HEK293 (cell line): ENCODE data around the gene WDR64.

Experiments
- BCL6B ChIP-seq: fragments of 450-650 bp; formaldehyde crosslinking; IDR thresholded peaks from 2 replicates; pipeline ENCODE4 v1.5.1; 2017; ENCODE audit warnings: missing biosample characterization, missing genetic modification characterization
- REST ChIP-seq: fragments of 450-650 bp; formaldehyde crosslinking; IDR thresholded peaks from 2 replicates; pipeline ENCODE4 v1.5.1; 2016; ENCODE audit warnings: missing biosample characterization, missing genetic modification characterization
- SP2 ChIP-seq: fragments of 450-650 bp; formaldehyde crosslinking; IDR thresholded peaks from 2 replicates; pipeline ENCODE4 v1.5.1; 2016; ENCODE audit warnings: missing biosample characterization, missing genetic modification characterization
- ZBTB11 ChIP-seq: fragments of 450-650 bp; formaldehyde crosslinking; conservative IDR thresholded peaks from 2 replicates; pipeline ENCODE4 v1.5.1; 2016; ENCODE audit warnings: low read depth, missing biosample characterization, missing genetic modification characterization
- ZBTB7A ChIP-seq: fragments of 450-650 bp; formaldehyde crosslinking; IDR thresholded peaks from 2 replicates; pipeline ENCODE4 v1.5.1; 2016; ENCODE audit warnings: low read depth, missing biosample characterization, missing genetic modification characterization
- ZNF114 ChIP-seq: fragments of 450-650 bp; formaldehyde crosslinking; IDR thresholded peaks from 2 replicates; pipeline ENCODE4 v1.5.0; 2017; ENCODE audit warnings: missing biosample characterization, missing genetic modification characterization
- ZNF274 ChIP-seq, 2 experiments: fragments of 200-500 bp in 1 of 2; fragments of 450-650 bp in 1 of 2; sonication (Bioruptor generic) in 1 of 2; formaldehyde crosslinking in 1 of 2; IDR thresholded peaks; 2 replicates each; pipeline versions ENCODE4 v1.5.1 to v1.6.1; 2014 to 2016; ENCODE audit warnings: borderline replicate concordance in 1 of 2, inconsistent platforms in 1 of 2, low read length in 1 of 2, missing biosample characterization in 1 of 2, missing genetic modification characterization in 1 of 2
- ZNF501 ChIP-seq: fragments of 450-650 bp; formaldehyde crosslinking; IDR thresholded peaks from 2 replicates; pipeline ENCODE4 v1.5.1; 2016; ENCODE audit warnings: missing biosample characterization, missing genetic modification characterization
- ZNF513 ChIP-seq: fragments of 450-650 bp; IDR thresholded peaks from 2 replicates; pipeline ENCODE4 v1.5.1; 2018; ENCODE audit warnings: missing biosample characterization, missing genetic modification characterization
- ZNF580 ChIP-seq: fragments of 450-650 bp; formaldehyde crosslinking; IDR thresholded peaks from 2 replicates; pipeline ENCODE4 v1.5.1; 2016; ENCODE audit warnings: missing biosample characterization, missing genetic modification characterization
- ZNF76 ChIP-seq: fragments of 450-650 bp; formaldehyde crosslinking; IDR thresholded peaks from 2 replicates; pipeline ENCODE4; 2016; ENCODE audit warnings: low read depth, missing biosample characterization, missing genetic modification characterization, borderline replicate concordance
- TF ChIP-seq, protein P1 (sequence below): fragments of 450-650 bp; formaldehyde crosslinking; IDR thresholded peaks from 2 replicates; pipeline ENCODE4 v1.5.1; 2016; ENCODE audit warnings: missing biosample characterization, missing genetic modification characterization

DNA sequence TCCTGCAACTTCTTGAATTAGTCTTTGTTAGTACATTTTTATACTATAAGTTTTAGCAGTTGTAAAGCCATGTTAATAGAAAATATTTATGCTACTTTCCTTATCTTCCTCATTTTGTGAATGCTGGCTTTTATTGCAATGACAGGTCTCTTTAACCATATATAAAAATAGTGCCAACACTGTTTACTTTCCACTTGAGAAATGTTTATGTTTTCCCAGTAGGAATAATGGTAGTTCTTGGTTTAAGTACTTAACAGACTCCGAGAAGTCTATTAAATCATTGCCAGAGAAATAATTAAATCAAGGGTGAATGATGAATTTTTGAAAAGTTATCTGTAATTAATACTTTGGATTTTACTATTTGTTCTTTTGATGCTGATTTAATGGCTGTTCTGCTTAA, 21.6 kb upstream of the WDR64 start:
- TF ChIP-seq ZNF274 (IDR thresholded peaks at IDR 0.05; ENCODE audit: low read length) (no peak), ZNF274 (tag by site-specific recombination; IDR thresholded peaks at IDR 0.05; ENCODE audit: borderline replicate concordance) (no peak), ZNF76 (tag by site-specific recombination) (no peak), ZNF501 (tag by site-specific recombination) (no peak), ZNF580 (tag by site-specific recombination) (no peak), SP2 (tag by site-specific recombination) (no peak), ZNF513 (tag by site-specific recombination) (no peak), ZNF114 (no peak), ZBTB11 (tag by site-specific recombination) (no peak), ZBTB7A (tag by site-specific recombination) (no peak), REST (tag by site-specific recombination) (no peak), BCL6B (tag by site-specific recombination) (no peak)
- TF ChIP-seq, protein P1, sequence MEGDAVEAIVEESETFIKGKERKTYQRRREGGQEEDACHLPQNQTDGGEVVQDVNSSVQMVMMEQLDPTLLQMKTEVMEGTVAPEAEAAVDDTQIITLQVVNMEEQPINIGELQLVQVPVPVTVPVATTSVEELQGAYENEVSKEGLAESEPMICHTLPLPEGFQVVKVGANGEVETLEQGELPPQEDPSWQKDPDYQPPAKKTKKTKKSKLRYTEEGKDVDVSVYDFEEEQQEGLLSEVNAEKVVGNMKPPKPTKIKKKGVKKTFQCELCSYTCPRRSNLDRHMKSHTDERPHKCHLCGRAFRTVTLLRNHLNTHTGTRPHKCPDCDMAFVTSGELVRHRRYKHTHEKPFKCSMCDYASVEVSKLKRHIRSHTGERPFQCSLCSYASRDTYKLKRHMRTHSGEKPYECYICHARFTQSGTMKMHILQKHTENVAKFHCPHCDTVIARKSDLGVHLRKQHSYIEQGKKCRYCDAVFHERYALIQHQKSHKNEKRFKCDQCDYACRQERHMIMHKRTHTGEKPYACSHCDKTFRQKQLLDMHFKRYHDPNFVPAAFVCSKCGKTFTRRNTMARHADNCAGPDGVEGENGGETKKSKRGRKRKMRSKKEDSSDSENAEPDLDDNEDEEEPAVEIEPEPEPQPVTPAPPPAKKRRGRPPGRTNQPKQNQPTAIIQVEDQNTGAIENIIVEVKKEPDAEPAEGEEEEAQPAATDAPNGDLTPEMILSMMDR (tag by site-specific recombination), result no peak
